ENCODE results near the gene EPM2AIP1.

- TF ChIP-seq POLR2AphosphoS5 (IDR thresholded peaks at IDR 0.05) (no peak), EP300 (conservative IDR thresholded peaks at IDR 0.05; ENCODE audit: poor library complexity, severe bottlenecking) (no peak), EZH2 (IDR thresholded peaks at IDR 0.05; ENCODE audit: borderline replicate concordance, insufficient read depth, low read length, poor library complexity, severe bottlenecking) (no peak), REST (IDR thresholded peaks at IDR 0.05; ENCODE audit: borderline replicate concordance) (no peak)
- TF ChIP-seq, protein P1, sequence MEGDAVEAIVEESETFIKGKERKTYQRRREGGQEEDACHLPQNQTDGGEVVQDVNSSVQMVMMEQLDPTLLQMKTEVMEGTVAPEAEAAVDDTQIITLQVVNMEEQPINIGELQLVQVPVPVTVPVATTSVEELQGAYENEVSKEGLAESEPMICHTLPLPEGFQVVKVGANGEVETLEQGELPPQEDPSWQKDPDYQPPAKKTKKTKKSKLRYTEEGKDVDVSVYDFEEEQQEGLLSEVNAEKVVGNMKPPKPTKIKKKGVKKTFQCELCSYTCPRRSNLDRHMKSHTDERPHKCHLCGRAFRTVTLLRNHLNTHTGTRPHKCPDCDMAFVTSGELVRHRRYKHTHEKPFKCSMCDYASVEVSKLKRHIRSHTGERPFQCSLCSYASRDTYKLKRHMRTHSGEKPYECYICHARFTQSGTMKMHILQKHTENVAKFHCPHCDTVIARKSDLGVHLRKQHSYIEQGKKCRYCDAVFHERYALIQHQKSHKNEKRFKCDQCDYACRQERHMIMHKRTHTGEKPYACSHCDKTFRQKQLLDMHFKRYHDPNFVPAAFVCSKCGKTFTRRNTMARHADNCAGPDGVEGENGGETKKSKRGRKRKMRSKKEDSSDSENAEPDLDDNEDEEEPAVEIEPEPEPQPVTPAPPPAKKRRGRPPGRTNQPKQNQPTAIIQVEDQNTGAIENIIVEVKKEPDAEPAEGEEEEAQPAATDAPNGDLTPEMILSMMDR (IDR thresholded peaks at IDR 0.05; ENCODE audit: poor library complexity, severe bottlenecking), result no peak
Observed at GRCh38 chr3:37016903-37017302, 24.0 kb upstream of the EPM2AIP1 start.

Data from neural cell (in vitro differentiated cells).